ENCODE data around the gene WDR77.

The WDR77 gene

DNA sequence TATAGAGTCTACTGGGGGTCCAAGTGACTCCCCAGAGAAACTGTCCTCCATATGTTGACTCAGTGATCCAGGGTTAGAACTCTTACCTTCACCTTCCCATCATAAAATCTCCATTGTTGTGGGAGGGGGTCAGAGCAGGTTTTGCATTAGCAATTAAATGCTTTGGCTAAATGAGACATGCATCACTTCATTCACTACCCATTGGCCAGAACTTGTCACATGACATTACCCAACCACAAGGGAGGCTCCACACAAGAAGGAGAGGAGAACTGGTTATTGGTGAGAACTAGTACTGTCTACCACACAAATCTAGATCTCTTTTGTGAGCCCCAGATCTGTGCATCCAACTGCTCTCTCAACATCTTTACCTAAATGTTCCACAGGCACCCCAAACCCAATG, 20.5 kb upstream of the WDR77 start:
- no peak for DNase-seq (ENCODE audit: low read depth)

DNA sequence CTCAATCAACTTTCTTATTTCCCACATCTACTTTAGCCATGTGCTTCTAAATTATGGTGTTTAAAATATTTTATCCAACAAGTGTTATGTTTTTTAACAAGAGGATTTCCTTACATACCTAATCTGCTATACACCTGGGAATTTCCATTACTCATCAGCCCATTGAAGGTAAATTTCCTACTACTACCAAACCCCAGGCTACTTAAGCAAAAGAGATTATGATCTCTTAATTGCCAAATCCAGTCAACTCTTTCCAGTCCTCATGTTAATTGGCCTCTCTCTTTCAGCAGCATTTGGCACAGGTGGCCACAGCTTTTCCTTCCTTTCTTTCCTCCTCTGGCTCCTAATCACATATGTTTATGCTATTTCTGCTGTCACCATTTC, 19.7 kb upstream of the WDR77 start:
- DNase-seq (ENCODE audit: low read depth) = no peak

- no peak for DNase-seq (ENCODE audit: low read depth)
Observed at GRCh38 chr1:111467865-111468716, 19.0 kb upstream of the WDR77 start.

GRCh38 chr1:111466480-111466879, 17.4 kb upstream of the WDR77 start:
- no peak for DNase-seq (ENCODE audit: low read depth)

GRCh38 chr1:111465754-111466153, 16.7 kb upstream of the WDR77 start:
- DNase-seq (ENCODE audit: low read depth) = no peak

- no peak for DNase-seq (ENCODE audit: low read depth)
Observed at GRCh38 chr1:111463029-111463683, 14.1 kb upstream of the WDR77 start.

DNA sequence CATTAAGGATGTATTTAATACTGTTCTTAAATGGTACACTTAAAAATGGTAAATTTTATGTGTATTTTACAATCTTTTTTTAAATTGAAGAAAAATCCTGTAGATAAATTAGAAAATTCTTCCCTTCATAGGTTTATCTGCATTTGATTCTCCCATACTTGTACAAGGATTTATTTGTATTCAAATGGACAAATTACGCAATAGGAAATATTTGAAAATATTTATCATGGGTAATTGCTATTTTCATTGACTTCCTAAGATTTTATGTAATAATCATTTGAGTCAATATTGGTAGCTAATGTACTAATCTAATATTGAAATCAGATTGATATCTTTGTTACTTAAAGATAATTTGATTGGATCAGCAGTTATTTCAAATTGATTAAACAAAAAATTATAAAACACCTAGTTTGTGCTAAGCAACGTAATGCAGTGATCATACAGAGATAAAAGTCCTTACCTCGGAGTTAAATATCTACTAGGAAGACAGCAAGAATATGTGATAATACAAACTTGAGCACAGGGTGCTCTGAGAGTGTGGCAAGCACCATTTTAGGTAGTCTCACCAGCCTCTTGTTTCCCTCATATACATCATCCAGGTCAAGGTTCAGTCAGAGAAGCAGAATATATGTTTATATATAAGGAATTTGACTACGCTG, 13.4 kb upstream of the WDR77 start:
- DNase-seq (ENCODE audit: low read depth) = no peak

DNA sequence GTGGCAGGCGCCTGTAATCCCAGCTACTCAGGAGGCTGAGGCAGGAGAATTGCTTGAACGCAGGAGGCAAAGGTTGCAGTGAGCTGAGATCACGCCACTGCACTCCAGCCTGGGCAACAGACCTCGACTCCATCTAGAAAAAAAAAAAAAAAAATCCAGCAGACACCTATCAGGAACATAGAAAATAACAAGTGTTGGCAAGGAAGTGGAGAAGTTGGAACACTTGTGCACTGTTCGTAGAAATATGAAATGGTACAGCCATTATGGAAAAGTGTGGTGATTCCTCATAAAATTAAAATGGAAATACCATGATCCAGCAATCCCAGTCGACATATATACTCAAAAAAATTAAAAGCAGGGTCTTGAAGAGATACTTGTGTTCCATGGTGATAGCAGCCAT, 12.7 kb upstream of the WDR77 start:
- no peak for DNase-seq (ENCODE audit: low read depth)

- no peak for DNase-seq (ENCODE audit: low read depth)
Observed at GRCh38 chr1:111455642-111456031, 6.6 kb upstream of the WDR77 start.

DNA sequence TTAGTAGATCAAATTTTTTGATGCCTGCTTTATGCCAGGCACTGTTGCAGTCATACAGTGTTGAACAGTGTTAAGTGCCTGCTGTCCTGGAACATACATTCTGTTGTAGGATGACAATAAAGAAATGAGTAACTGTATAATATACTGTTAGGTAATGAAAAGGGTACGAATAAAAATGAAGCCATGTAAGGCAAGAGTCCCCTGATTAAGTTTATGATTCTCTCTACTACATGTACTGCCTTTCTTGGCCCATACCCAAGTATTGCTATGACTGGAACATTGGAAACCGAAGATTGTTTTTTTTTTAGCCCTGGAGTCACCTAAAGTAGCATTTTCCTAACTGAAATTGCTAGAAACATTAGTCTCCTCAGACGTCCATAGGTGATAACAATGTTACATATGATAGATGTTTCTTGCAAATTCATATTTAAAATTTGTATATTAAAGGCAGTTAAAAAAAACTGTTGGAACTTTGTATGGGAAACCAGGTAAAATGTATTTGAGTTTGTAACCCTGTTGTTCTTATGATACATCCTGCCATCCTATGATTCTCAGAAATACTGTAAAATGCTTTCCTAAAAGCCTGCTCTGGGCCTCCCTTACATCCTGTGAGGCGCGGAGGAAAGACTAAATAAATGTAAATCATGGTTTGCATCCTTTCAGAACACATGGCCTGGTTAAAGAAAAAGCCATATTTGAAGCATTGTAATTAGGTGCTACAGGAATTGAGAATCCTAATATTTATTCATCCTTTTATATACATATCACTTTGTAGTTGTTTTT, 6.0 kb upstream of the WDR77 start:
- no peak for DNase-seq (ENCODE audit: low read depth)

DNA sequence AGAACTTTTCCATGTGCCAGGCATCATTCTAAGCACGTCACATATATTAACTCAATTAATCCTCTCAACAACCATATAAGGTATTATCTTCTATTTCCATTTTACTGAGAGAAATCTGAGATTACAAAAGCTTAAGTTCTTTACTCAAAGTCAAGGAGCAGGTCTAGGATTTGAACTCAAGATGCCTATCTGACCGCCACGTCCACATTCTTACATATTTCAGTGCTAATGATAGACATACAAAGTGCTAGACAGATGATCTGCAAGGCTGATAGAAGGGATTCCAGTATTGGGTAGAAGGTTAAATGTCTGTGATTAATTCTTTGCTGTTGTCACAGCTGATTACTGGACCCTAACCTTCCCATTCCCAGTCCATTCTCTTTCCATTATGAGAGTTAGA, 4.7 kb upstream of the WDR77 start:
- no peak for DNase-seq (ENCODE audit: low read depth)

- DNase-seq (ENCODE audit: low read depth) = no peak
Observed at GRCh38 chr1:111452581-111452980, 3.5 kb upstream of the WDR77 start.

GRCh38 chr1:111450185-111450584, 1.1 kb upstream of the WDR77 start:
- no peak for DNase-seq (ENCODE audit: low read depth)

DNA sequence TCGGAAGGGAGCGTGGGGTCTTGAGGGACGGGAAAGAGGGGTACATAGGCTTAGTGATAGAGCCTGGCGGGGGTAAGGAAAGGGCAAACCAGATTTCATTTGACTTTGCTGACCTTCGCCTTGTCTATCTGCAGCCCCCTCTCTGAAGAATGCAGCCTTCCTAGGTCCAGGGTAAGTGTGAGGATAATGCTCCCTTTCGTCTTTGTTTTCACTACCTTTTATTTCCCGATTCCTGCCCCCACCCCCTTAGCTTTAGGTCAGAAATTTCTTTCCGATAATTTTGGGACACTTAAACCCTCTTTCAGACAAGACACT, 604 bp upstream of the WDR77 start:
- no peak for DNase-seq (ENCODE audit: low read depth)

GRCh38 chr1:111448482-111448917, 556 bp downstream of the WDR77 start:
- peak; percentile 30 for DNase-seq (ENCODE audit: low read depth)

DNA sequence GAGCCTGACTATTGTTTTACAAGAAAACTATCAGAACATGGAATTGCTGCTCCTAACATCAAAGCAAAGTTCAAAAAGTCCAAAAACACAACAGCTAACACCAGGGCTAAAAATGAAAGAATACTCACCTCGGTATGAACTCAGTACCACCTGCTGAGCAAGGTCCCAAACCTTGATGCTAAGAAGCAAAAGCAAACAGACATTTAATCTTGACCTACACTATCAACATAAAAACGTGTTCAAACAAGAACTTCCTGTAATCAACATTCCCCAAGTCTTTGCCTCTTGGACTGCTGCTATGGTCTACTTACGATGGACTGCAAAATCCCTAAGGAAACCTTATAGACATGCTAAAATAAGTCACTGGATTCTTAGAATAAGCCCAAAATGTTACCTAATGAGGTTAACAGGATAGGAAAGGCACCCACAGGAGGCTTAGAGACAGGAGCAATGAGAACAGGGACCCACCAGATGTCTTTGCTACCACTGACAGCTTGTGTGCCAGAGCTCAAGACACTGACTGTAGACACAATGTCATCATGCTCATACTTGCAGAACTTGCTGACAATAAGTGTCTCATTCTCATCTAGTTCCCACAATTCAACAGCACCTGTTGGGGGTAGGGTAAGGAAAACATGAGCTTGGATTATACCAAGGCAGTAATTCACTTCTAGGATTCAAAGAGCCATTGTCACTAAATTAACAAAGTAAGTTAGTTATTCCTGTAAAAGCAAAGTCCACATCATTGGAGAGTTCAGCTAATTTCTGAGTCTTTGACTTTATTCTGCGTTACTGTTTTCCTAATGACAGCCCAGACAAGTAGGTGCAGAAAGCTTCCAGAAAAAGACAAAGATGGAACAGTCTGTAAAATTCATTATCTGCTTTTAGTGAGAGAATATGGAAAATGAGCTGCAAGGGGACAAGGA, 1.8 kb downstream of the WDR77 start:
- no peak for DNase-seq (ENCODE audit: low read depth)

- no peak for DNase-seq (ENCODE audit: low read depth)
Observed at GRCh38 chr1:111446546-111446945, 2.5 kb downstream of the WDR77 start.

GRCh38 chr1:111444031-111444430, 5.0 kb downstream of the WDR77 start:
- DNase-seq (ENCODE audit: low read depth) = no peak

GRCh38 chr1:111442457-111442856, 6.6 kb downstream of the WDR77 start:
- DNase-seq (ENCODE audit: low read depth) = peak; percentile 6

GRCh38 chr1:111441573-111442192, 7.4 kb downstream of the WDR77 start:
- peak; percentile 49 for DNase-seq (ENCODE audit: low read depth)

All from activated T-cell treated with anti-CD3 and anti-CD28 coated beads for 48 hours (primary cell).